Ovary (tissue), 9 donors: ENCODE data around the gene TENM3. TPM values are rescaled to one million over a fixed set of nuclear protein-coding genes. Genes with fewer than 3 reads are reported as not detected.

Experiments used
- DNase-seq, 5 donors: peaks; one replicate each; pipeline ENCODE4 v3.0.0-alpha.2; 2019 to 2020
- H3K27ac ChIP-seq, 2 donors: fragments of 200-600 bp; one replicate each; pipeline versions ENCODE4 v1.5.1 to v1.8.0; 2019 to 2022
- H3K27me3 ChIP-seq: fragments of 200-600 bp; one replicate; pipeline ENCODE4 v1.8.0; 2022
- H3K36me3 ChIP-seq: fragments of 200-600 bp; sonication (generic); one replicate; pipeline ENCODE4 v1.5.1; 2019
- H3K4me1 ChIP-seq: one replicate; pipeline ENCODE4 v1.8.1; 2013; ENCODE audit warnings: mild to moderate bottlenecking, moderate library complexity; ENCODE audit not compliant: insufficient read depth
- H3K4me3 ChIP-seq: fragments of 200-600 bp; sonication (generic); one replicate; pipeline ENCODE4 v1.5.1; 2017
- H3K9me3 ChIP-seq, 2 donors: fragments of 200-600 bp in 1 of 2; sonication (generic) in 1 of 2; one replicate each; pipeline versions ENCODE4 v1.5.1 to v1.8.1; 2013 to 2019; ENCODE audit warnings: mild to moderate bottlenecking in 1 of 2, moderate library complexity in 1 of 2
- CTCF ChIP-seq, 3 donors: fragments of 450-650 bp in 2 of 3; fragments of 200-600 bp in 1 of 3; IDR thresholded peaks; one replicate each; pipeline versions ENCODE4 v1.5.1 to v1.8.0; 2016 to 2022; ENCODE audit warnings: antibody characterized with exemption in 3 of 3, mild to moderate bottlenecking in 1 of 3
- EP300 ChIP-seq: sonication (generic); formaldehyde crosslinking; IDR thresholded peaks from one replicate; pipeline ENCODE4 v1.6.1; 2017; ENCODE audit warnings: antibody characterized with exemption
- POLR2A ChIP-seq: fragments of 450-650 bp; IDR thresholded peaks from one replicate; pipeline ENCODE4 v1.6.1; 2017; ENCODE audit warnings: antibody characterized with exemption, mild to moderate bottlenecking, moderate library complexity
- WGBS, 3 donors: extraction: QIAGEN DNeasy Blood & Tissue Kit in 1 of 3; methylation state at CpG; one replicate each; pipeline versions ENCODE4 v1.1.5 to v1.1.7; 2013 to 2017; 5-methylcytosine and 5-hydroxymethylcytosine counted together
- intact Hi-C, 4 donors: fragments of 100-400 bp; cut with DNase I; formaldehyde crosslinking; loops; one replicate each; pipeline versions ENCODE4 v1.11.0 to v1.15.1; 2022 to 2023
- polyA plus RNA-seq, 2 donors: library from polyadenylated mRNA; stranded (reverse); fragments of 200-250 nt in 1 of 2; fragments of 350-450 nt in 1 of 2; fragmentation: Illumina TruSeq in 1 of 2; extraction: RNeasy Lipid Tissue Mini Kit (QIAGEN cat#74804) in 1 of 2; gene quantifications; one replicate each; pipeline ENCODE4 v1.2.3, GENCODE V29; 2013 to 2014
- total RNA-seq, 7 donors: library from RNA; depleted of rRNA in 2 of 7; stranded (reverse); fragments of >200 nt in 2 of 7; fragmentation: NEBNext Ultra II Directional in 3 of 7; extraction: Animal tissue kit (Norgen Biotek cat#: 25700) in 3 of 7; gene quantifications; one replicate each; pipeline versions ENCODE4 v1.1.0 to v1.2.4, GENCODE V29; 2016 to 2023
- donor health status: DM: no; HTN: no; CAD: no; lungs with moderate emphysema.
- donor health status: DM: no; HTN: no; CAD: no.
- donor health status: Bipolar disorder and iron deficiency.
- donor health status: DM: yes; HTN: yes; CAD: no.
- donor health status: DM: no; HTN: no; CAD: no.
- donor health status: DM: yes; HTN: yes; CAD: no.

The TENM3 gene
- total and polyA plus RNA-seq, 9 donors = 0.82 to 16.1 (median 5.7) TPM

GRCh38 chr4:182207830-182208396 lies 35.3 kb upstream of the TENM3 start:
- Histone ChIP-seq H3K27ac (no peak overlapping the region), H3K9me3 (no peaks in the 10 kb centered on the region), H3K36me3 (no peaks in the 10 kb centered on the region), H3K4me3 (no peak overlapping the region), H3K27me3 (no peaks in the 10 kb centered on the region), H3K4me1 (peaks cover 6% of the 10 kb centered on the region)
- WGBS, 3 donors = 1 to 9% (median 5%) methylated on average over 2 of the region's 2 CpGs
- TF ChIP-seq POLR2A = no peak
- TF ChIP-seq CTCF (IDR thresholded peaks at IDR 0.05) = no peak
- no peak for TF ChIP-seq EP300
- intact Hi-C loops = no loop called here
- DNase-seq = no peak

GRCh38 chr4:182208526-182209050 lies 34.6 kb upstream of the TENM3 start:
- no peaks in the 10 kb centered on the region for H3K27me3 ChIP-seq
- no peaks in the 10 kb centered on the region for H3K9me3 ChIP-seq
- no peak for DNase-seq
- intact Hi-C loops = no loop called here
- no peak overlapping the region for H3K4me3 ChIP-seq
- H3K36me3 ChIP-seq = no peaks in the 10 kb centered on the region
- no peak overlapping the region for H3K27ac ChIP-seq
- H3K4me1 ChIP-seq = peaks cover 6% of the 10 kb centered on the region
- TF ChIP-seq CTCF (IDR thresholded peaks at IDR 0.05) (no peak), EP300 (no peak), POLR2A (no peak)
- WGBS, 3 donors = 84 to 94% (median 86%) methylated on average over 6 of the region's 6 CpGs

DNA sequence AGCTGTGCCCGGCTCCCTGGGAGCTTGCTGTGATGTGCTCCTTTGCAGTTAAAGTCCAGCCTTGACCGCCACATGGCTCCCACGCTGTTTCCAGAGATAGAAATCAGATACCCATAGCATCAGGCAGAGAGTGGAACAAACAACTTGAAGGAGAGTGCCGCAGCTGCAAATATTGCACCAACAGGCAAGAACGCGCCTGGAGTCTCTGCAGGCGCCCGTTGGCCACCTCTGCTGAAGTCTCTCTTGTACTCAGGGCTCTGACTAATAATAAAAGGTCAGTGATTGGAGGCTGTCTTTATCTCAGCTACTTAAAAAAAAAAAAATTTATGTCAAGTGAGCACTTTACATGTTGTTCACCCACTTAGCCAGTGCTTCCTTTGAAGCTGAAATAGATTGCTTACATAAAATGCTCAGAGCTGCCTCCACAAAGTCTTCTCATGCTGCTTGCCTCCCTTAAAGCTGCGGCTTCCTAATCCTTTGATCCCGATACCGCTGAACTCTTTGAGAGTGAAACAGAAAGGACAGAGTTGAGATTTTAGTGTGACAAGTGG lies 30.9 kb upstream of the TENM3 start:
- TF ChIP-seq CTCF (IDR thresholded peaks at IDR 0.05) = no peak
- TF ChIP-seq EP300 = no peak
- no peak for TF ChIP-seq POLR2A
- Histone ChIP-seq H3K9me3 (no peaks in the 10 kb centered on the region), H3K4me1 (peaks cover 6% of the 10 kb centered on the region), H3K27me3 (no peaks in the 10 kb centered on the region), H3K36me3 (no peaks in the 10 kb centered on the region), H3K27ac (no peak overlapping the region), H3K4me3 (no peak overlapping the region)
- whole genome bisulfite sequencing, 3 donors = 59 to 68% (median 67%) methylated on average over 11 of the region's 11 CpGs
- no peak for DNase-seq
- intact Hi-C loops = no loop called here

- H3K27ac ChIP-seq = no peak overlapping the region
- H3K4me1 ChIP-seq = peaks cover 6% of the 10 kb centered on the region
- no peak for DNase-seq
- TF ChIP-seq EP300 (no peak), POLR2A (no peak), CTCF (IDR thresholded peaks at IDR 0.05) (no peak)
- H3K27me3 ChIP-seq = no peaks in the 10 kb centered on the region
- intact Hi-C loops = no loop called here
- WGBS, 3 donors = 88 to 92% (median 90%) methylated on average over 1 of the region's 1 CpG
- no peaks in the 10 kb centered on the region for H3K9me3 ChIP-seq
- H3K36me3 ChIP-seq = no peaks in the 10 kb centered on the region
- no peak overlapping the region for H3K4me3 ChIP-seq
Observed at GRCh38 chr4:182213004-182213403, 30.2 kb upstream of the TENM3 start.
